SIG-M5 treated with dmso at 0.1 percent for 504 hours (cell line): Measurements from ENCODE around the gene TASOR2.

Source experiments
- DNase-seq: peaks from one replicate; lab custom pipeline; 2025; ENCODE audit not compliant: unreplicated experiment; lab: John Stamatoyannopoulos, UW

Gene TASOR2

DNA sequence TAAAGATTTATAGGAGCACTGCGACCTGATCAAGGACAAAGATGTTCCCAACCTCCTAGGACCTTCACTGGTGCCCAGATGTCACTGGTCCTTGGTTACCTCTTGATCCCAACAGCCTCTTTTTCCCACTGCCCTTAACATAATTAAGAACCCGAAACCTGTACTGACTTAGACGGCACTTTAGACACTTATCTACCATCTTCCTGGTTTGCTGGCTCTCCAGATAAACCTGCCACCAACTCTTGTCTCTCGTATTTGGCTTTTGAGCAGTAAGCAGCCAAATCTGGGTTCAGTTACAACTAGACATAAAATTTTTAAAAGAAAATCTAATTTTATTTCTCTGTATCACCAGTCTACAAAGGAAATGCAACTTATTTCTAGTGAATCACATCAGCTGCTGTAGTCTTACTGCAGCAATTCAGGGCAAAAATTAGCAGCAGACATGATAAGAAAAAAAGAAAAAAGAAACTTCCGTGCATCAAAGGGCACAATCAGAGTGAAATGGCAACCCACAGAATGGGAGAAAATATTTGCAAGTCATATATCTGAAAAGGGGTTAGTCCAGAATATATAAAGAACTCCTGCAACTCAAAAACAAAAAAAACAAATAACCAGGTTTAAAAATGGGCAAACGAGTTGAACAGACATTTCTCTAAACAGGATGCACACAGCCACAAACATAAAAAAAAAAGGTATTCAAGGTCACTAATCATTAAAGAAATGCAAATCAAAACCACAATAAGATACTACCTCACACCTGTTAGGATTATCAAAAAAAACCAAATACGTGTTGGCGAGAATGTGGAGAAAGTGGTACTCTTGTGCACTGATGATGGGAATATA is 27.7 kb upstream of the TASOR2 start:
- no peak for DNase-seq

DNA sequence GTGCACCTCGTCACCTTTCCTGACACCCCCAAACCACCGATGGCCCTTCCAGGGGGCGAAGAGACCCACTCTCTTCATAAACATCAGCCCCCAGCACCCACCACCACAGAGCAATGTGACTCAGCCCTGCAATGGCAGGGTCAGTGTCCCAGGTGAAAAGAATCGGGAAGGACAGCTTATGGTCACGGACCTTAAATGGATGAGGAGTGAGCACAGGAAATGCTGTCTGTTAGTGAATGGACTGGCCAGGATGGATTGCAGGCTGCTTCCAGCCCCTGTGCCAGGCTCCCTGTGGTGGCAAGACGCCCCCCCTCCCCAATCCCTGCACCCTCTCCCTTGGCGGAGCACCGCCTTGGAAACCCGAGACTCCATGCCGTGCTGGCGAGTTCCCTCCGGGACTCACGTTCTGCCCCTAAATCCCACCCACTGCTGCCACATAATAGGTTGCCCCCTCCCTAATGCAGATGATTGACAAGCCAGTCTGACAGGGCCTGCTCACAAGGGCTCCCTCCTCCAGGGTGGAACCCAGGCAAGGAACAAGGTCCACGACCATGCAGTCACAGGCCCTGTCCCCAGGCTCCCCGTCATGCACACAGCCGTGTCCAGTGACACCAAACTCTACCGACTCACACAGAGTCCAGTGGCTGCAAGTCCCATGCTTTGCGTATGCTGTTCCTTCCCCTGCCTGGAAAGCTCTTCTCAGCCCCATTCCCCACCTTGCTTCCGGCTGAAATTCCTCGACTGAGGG is 25.6 kb upstream of the TASOR2 start:
- DNase-seq = no peak

DNA sequence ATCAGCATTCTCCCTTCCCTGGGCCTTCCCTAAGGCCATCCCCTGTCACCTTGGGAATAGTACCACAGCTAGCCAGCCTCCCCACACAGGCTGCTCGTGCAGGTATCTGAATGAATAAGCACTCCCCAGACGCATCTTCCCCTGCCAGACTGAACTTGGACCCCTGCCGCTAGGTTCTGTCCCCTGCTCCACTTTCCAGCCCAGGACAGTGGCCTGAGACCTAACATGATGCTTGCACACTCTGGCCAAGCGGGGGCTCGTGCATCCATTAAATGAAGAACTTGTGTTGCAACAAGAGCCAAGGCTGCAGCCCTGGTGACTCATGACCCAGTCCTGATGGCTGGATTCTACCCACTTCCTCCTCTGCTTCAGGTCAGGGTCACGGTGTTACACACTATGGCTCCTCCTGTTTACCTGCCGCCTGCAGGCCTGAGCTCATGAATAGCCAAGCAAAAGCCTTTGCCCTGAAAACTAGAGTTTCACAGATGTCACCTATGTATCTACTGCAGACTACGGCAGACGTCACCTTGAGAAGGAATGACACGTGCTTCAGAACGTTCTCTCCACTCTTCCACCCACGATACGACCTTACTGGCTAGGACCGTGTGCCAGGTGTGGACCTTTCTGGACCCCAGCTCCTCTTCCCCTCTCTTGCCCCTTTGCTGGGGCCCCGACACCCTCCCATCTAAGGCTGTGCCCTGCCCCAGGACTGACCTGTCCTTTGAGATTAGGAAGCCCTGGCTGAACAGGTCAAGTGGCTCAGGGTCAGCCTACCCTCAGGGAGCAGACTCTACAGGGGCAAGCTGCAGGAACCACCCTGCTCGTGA is 24.7 kb upstream of the TASOR2 start:
- DNase-seq = peak; percentile 82

DNA sequence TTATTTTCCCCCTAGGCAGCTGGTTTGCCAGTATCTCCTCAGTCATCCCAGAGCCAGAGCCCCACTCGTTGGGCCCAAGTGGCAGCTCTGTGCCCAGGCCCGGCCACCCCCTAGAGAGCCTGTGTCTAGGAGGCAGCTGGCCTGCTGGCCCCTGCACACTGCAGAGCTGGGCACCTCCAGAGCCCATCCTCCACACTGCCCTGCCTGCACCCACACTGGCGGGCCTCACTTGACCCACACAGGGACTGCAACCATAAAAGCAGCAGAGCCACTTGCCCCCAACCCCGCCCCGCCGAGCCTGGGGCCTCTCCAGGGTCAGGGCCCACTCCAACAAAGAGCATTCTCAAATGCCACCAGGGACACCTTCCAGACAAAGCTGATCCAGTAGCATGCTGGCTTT is 23.6 kb upstream of the TASOR2 start:
- no peak for DNase-seq

DNA sequence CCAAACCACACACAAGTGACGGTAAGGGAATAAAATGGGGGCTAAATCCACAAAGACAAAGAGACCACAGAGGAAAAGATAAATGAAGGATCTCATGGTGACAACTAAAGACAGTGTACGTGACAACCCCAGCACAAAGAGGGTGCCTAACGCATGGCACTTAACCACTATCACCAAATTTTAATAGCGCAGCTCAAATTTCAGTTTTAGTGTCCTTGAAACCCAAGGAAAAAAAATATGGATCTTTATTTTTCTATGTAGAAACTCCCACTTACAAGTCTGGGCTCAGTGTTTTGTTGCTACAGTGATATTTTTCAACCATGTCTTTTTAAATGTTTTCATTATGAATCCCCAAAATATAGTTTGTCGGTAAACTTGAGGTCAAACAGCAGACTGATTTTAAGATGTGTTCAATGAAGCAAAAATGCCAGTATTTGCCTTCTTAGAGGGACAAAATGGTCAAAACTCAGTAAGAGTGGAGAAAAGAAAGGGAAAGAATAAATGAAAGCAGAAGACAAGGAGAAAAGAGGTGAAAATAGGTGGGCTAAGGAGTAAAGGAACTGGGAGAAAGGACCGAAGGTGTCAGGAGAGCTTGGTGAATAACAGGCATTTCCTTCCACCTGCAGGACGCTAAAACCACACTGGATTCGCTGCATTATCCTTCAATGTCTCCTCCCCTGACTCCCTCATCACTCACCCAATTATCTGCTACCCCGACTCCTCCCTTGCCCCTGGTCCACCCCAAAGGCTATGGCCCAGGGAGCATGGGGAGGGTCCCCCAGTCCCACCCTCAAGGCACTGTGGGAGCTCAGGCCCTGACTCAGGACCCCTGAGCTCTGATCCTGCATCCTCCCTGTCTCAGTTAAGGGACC is 21.7 kb upstream of the TASOR2 start:
- DNase-seq = no peak

DNA sequence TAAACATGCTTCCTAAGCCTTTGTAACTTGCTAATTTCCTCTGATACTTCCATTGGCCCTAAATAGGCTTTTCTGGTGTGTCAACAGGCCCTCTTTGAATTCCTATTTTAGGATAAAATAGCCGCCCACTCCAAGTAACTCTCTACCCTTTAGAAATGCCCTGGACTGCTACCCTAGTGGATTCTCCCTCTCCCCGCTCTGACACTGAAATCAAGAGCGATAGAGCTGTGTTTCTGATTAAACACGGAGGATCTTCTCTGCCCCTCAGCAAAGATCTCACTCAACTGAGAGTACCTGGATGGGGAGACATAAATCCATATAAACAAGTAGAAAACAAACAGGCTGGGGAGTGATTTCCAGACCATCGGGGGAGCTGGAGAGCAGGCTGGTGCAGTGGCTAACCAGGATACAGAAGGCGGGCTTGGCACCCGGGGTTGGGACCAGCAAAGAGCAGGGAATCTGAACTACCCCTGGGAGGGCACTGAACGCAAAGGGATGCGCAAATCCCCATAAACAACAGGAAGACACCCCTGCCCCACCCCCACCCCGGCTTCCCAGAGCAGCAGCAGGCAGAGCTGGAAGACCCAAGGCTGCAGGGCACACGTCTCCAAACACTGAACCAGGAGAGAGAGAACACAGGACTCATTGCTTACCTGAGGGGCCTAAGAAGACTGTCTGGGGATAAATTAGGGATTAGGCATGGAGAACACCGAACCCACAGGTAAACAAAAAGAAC is 20.8 kb upstream of the TASOR2 start:
- no peak for DNase-seq

DNA sequence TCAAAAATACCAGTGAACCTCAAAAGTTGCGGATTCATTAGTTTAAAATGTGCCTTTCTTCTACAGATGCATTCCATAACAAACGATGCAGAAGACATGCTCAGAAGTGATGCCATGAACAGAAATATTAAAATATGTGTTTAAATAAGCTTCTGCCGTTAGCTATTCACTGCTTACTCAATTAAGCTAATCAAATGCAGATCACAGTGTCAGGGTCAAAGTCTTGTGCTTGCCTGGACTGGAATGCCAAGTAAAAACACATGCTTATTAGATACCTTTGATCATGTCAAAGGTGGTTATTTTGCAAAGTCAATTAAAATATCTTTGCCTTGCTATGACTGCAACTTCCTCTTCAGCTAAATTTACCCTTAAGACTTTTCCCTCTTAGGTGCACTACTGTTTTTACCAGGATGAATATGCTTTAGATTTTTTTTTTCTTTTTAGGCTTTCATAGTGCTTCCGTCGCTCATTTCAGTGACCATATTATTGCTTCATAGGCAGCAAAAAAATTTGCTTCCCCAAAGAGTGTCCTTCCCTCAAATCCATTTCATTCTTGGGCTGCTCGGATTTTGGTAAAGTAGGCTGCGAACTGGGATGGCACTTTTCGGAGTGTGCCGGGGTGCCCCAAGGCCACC is 19.1 kb upstream of the TASOR2 start:
- DNase-seq = peak; percentile 48

DNA sequence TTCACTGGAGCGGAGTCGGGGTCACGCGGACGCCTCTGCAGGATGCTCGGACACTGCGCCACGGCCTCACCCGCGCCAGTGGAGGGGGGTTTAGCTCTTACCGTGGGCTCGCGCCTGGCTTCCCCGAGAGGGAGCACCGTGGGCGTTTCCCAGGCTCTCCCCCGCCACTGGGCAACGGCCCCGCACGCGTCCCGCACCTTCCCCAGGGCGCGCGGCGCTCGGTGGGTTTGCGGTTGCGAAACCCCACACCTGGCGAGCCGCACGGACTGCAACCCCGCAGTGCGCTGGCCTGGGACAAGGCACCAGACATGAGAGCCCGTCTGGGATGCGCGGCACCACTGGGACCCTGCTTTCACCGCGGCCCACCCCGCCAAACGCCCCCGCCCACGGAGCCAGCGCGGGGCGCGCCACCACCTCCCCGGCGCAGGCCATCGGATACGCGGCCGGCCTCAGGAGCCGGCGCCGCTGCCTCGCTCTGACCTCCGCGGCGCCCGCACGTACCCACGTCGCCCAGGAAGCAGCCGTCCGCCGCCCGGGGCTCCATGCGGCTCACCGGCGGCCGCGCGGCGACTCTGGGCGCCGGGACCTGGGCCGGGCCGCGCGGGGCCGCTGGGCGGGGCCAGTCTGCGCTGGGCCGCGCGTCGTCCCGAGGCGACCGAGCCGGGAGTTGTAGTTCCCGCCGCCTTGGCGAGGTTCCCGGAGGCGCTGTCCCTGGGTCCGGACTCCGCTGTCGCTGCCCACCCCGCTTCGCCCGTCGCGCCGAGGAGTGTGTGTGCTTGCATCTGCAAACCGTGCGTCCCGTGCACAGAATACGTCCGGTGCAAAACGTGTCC is 18.4 kb upstream of the TASOR2 start, which contains the start of gene ASB13:
ASB13 (minus strand) TSS at position 588 of the 833 bp plus-strand sequence; CDS start at position 544, 44 bp downstream.
- DNase-seq = peak; percentile 32

DNA sequence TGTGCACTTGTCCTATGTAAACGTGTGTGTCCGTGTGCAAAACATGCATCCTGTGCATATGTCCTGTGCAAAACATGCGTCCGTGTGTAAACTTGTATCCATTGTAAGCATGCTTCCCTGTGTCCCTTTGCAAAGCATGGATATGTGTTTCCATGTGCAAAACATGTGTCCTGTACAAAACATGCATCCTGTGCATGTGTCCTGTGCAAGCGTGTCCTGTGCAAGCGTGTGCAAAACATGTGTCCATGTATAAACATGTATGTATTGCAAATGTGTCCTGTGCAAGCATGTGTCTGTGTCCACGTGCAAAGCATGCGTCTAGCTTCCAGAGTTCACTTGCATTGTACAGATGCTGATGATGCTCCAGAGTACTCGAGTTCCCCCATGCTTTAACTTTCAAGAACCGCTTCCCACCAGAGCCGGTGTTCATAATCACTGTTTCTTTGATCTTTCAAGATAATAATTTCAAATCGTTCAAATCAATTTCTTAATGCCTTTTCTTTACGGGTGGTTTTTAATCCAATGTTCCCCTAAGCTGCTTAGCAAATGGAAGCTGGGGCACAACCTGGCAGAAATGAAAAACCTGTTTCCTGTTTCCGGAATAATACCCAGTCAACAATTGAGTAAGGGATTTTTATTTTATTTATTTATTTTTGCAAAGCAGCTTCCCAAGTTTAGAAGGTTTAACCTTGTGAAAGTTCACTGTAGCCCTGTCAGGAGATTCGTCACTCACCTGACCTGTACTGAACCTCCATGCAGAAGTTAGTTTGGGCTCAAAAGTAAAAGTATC is 17.6 kb upstream of the TASOR2 start:
- DNase-seq = no peak

DNA sequence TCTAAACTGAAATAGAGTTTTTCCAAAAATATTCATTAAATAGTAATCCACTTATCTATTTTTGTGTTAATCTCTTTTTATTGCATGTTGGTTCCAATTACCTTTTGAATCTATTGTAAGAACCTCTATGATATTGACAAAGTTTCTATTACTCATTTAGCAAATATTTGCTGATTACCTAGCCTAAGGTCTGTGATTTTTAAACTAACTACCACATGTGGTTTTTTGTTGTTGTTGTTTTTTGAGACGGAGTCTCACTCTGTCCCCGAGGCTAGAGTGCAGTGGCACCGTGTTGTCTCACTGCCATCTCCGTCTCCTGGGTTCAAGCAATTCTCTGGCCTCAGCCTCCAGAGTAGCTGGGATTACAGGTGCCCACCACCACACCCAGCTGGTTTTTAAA is 16.2 kb upstream of the TASOR2 start:
- no peak for DNase-seq

DNA sequence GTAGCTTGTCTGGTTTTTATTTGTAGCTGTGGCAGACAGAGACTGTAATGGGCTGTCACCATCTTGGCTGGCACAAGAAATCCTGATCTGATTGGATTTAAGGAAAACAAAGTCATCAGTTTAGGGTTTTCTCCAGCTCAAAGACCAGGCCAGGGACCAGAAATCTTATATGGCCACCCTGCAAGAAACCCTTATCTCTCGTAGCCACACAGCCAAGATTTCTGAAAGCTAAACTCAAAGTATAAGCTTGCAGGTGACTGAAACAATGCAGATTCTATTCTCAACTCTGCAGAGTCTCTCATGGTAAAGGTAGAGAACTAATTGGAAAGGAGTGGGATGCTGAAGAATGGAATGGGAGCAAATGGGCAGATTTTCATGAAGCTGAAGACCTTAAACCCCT is 15.0 kb upstream of the TASOR2 start:
- no peak for DNase-seq

DNA sequence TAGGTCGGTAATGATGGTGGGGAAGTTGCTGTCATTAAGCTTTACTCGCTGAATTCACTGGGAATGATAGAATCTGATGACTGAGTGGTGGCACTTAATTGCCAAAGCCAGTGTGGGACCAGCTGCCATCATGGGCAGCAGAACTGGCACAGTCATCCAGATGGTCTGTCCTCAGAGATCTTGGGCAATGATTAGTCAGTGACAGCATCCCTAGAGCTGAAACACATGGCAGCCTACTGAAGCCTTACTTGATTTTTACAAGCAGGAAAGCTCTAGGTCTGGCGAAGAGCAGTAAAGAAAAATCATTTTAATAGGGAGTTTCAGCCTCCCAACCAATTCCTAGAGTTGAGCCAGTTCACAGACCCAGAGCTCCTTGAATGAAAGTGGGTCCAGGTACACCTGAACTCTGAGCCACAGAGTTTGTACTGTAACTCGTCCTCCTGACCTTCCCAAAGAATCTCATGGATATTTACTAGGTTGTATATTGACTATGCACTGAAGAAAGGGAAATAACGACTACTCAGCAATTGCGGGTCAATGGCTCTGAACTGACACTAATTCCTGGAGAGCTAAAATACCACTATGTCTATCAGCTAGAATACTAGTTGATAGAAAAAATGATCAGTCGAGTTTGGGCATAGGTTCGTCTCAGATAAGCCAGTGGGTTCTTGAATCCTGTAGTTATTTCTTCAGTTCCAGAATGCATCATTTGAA is 13.8 kb upstream of the TASOR2 start:
- no peak for DNase-seq

DNA sequence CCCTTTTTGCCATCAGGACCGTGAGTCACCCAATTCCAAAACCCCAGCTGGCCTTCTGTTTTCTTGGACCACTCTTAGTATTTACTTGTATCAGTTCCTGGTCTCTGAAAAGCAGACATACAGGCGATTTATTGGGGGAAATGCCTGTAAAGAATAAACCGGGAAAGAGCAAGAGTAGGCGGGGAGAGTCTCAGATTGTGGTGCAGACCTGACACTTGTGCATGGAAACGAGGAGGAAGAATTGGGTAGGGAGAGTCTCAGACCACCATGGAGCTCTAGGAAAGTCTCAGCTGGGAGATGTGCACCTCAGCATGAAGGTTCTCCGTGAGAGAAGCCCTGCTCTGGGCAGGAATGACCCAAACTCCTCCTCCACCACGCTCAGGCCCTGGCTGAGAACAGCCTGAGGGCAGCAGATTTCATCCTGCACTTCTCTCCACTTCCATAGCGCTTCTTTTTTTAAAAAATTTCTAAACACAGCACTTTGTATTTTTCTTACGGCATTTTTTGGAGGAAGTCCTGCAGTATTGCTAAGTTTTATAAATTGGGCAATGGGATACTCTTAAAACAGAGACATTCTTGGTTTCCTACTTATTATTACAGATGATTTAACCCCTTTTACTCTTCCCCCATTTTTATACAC is 6.1 kb upstream of the TASOR2 start:
- DNase-seq = no peak

DNA sequence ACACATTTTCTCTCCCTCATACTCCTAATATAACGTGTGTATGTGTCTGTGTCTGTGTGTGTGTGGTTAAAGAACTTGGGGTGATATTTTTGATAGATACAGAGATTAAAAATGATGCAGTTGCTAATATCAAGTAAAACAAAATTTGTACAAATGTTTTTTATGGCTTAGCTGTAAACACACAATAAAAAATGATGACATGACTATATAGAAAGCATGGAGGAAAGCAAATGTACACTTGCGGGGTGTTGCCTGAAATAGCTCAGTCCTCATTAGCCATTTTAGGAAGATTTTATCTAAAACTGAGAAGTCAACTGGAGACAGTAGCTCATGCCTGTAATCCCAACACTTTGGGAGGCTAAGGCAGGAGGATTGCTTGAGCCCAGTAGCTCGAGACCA is 5.6 kb upstream of the TASOR2 start:
- no peak for DNase-seq

DNA sequence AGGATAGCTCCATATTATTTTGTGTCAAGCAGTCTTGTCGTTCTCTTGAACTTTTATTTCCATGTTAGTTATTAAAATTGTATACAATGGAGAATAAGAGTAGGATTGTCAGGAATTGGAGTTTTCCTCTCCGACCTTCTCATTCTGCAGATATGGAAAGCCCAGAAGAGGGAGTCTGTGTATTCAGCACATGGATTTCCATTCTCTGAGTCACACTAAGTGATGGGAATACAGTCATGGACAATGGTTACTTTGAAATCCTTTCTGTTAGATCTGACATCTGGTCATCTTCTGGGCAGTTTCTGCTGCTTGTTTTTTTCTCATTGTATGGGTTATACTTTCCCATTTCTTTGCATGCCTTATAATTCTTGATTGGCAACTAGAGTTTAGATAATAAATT is 5.0 kb upstream of the TASOR2 start:
- no peak for DNase-seq

DNA sequence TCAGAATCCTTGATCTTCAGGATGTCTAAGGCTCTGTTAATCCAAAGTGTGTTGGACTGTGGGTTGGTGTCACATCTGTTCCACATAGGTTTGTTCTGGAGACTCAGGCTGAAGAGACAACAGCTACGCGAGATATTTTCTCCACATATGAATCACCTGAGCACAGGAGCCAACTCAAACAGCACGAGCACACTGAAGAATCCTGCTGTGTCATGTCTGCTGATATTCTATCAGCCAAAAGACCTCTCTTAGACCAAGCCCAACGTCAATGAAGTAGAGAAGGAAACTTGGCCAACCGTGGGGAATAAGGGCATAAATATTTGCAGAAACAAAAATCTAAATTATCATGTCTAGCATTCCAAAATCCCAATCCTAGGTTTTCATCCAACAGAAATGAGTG is 2.7 kb upstream of the TASOR2 start:
- DNase-seq = no peak

DNA sequence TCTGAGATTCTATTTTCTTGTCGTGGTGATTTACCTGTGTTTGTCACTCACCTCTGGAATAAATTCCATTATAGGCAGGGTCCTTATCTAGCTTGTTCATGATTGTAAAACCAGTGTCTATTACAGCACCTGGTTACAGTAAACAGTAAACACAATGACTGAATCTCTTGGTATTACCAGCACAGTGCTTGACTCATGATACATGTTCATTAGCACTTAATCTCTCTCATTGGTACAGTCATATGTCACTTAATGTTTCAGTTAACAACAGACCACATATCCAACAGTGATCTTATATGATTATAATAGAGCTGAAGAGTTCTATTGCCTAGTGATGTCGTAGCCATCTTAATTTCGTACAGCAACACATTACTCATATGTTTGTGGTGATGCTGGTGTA is 1.6 kb upstream of the TASOR2 start:
- DNase-seq = no peak
